Fibroblast of lung (primary cell): Measurements from ENCODE around the gene GPHN. TPM values are rescaled to one million over a fixed set of nuclear protein-coding genes. Genes with fewer than 3 reads are reported as not detected.

ENCODE experiments used
- DNase-seq, 2 donors: peaks; one replicate each; pipeline versions ENCODE4 v3.0.0 to v3.0.0-alpha.2; 2010; ENCODE audit warnings: low read depth in 2 of 2
- H2AFZ ChIP-seq: 2 replicates; pipeline ENCODE4 v1.5.1; 2012; ENCODE audit warnings: low read length, control low read depth, inconsistent platforms
- H3K27ac ChIP-seq: 2 replicates; pipeline ENCODE4 v1.5.1; 2011; ENCODE audit warnings: low read length, control low read depth; ENCODE audit not compliant: insufficient read depth
- H3K27me3 ChIP-seq: 2 replicates; pipeline ENCODE4 v1.5.1; 2011; ENCODE audit warnings: mild to moderate bottlenecking, low read length; ENCODE audit not compliant: control insufficient read depth, insufficient read depth
- H3K36me3 ChIP-seq: 2 replicates; pipeline ENCODE4 v1.5.1; 2011; ENCODE audit warnings: low read length; ENCODE audit not compliant: control insufficient read depth, insufficient read depth
- H3K4me1 ChIP-seq: 2 replicates; pipeline ENCODE4 v1.5.1; 2011; ENCODE audit warnings: low read length; ENCODE audit not compliant: control insufficient read depth, insufficient read depth; ENCODE audit errors: extremely low read depth
- H3K4me2 ChIP-seq: 2 replicates; pipeline ENCODE4 v1.5.1; 2011; ENCODE audit warnings: low read length, control low read depth; ENCODE audit not compliant: insufficient read depth; ENCODE audit errors: extremely low read depth
- H3K4me3 ChIP-seq, 4 experiments: fragments of 200-600 bp in 1 of 4; sonication (generic) in 1 of 4; replicated peaks in 1 of 4; 2 replicates each; pipeline ENCODE4 v1.5.1; 2011 to 2016; ENCODE audit warnings: low read length in 4 of 4, low read depth in 3 of 4, mild to moderate bottlenecking in 3 of 4, control low read depth in 2 of 4, inconsistent platforms in 1 of 4, mixed read lengths in 1 of 4; ENCODE audit not compliant: insufficient read depth in 1 of 4; ENCODE audit errors: control extremely low read depth in 1 of 4
- H3K79me2 ChIP-seq: 2 replicates; pipeline ENCODE4 v1.5.1; 2012; ENCODE audit warnings: mild to moderate bottlenecking, low read length, inconsistent platforms; ENCODE audit not compliant: control insufficient read depth, insufficient read depth
- H3K9ac ChIP-seq: 2 replicates; pipeline ENCODE4 v1.5.1; 2011; ENCODE audit warnings: mild to moderate bottlenecking, low read length, control low read depth; ENCODE audit not compliant: insufficient read depth
- H3K9me3 ChIP-seq: 2 replicates; pipeline ENCODE4 v1.5.1; 2012; ENCODE audit warnings: low read depth, low read length; ENCODE audit not compliant: control insufficient read depth, insufficient read depth
- H4K20me1 ChIP-seq: 2 replicates; pipeline ENCODE4 v1.5.1; 2011; ENCODE audit warnings: low read length; ENCODE audit not compliant: control insufficient read depth, insufficient read depth; ENCODE audit errors: extremely low read depth
- EZH2 ChIP-seq: IDR thresholded peaks from 2 replicates; pipeline ENCODE4 v1.5.1; 2012; ENCODE audit warnings: low read length, control low read depth, mild to moderate bottlenecking; ENCODE audit errors: missing control alignments
- polyA plus RNA-seq, 2 donors: library from polyadenylated mRNA; depleted of rRNA in 1 of 2; stranded (reverse) in 1 of 2; unstranded in 1 of 2; fragments of >200 nt; gene quantifications; 2 replicates each; pipeline ENCODE4 v1.2.1, GENCODE V29; 2011 to 2012; ENCODE audit warnings: missing spikeins in 1 of 2
- total RNA-seq: library from RNA; depleted of rRNA; stranded (reverse); fragments of >200 nt; gene quantifications from 2 replicates; pipeline ENCODE4 v1.2.1, GENCODE V29; 2014
- TF ChIP-seq, protein P1 (sequence below), 2 donors: IDR thresholded peaks in 1 of 2; conservative IDR thresholded peaks in 1 of 2; 1 replicate in 1 of 2; 2 replicates in 1 of 2; pipeline ENCODE4 v1.5.1; 2011 to 2012; ENCODE audit warnings: low read length in 2 of 2, control low read depth in 1 of 2, inconsistent platforms in 1 of 2, low read depth in 1 of 2, mild to moderate bottlenecking in 1 of 2

GPHN gene
- total and polyA plus RNA-seq, 2 donors (not counting 1 experiment from before 2014, with no cell fraction given): 8.3 to 13.9 TPM

GRCh38 chr14:66680216-66680615, 172.3 kb downstream of the GPHN start:
- Histone ChIP-seq H4K20me1 (no peaks in the 10 kb centered on the region), H3K4me1 (no peaks in the 10 kb centered on the region), H3K4me2 (no peak overlapping the region), H2AFZ (no peak overlapping the region), H3K27me3 (no peaks in the 10 kb centered on the region), H3K9me3 (no peaks in the 10 kb centered on the region), H3K27ac (no peak overlapping the region), H3K9ac (no peak overlapping the region), H3K4me3 (no peak overlapping the region), H3K79me2 (no peaks in the 10 kb centered on the region), H3K36me3 (no peaks in the 10 kb centered on the region)
- DNase-seq: no peak
- TF ChIP-seq, protein P1, sequence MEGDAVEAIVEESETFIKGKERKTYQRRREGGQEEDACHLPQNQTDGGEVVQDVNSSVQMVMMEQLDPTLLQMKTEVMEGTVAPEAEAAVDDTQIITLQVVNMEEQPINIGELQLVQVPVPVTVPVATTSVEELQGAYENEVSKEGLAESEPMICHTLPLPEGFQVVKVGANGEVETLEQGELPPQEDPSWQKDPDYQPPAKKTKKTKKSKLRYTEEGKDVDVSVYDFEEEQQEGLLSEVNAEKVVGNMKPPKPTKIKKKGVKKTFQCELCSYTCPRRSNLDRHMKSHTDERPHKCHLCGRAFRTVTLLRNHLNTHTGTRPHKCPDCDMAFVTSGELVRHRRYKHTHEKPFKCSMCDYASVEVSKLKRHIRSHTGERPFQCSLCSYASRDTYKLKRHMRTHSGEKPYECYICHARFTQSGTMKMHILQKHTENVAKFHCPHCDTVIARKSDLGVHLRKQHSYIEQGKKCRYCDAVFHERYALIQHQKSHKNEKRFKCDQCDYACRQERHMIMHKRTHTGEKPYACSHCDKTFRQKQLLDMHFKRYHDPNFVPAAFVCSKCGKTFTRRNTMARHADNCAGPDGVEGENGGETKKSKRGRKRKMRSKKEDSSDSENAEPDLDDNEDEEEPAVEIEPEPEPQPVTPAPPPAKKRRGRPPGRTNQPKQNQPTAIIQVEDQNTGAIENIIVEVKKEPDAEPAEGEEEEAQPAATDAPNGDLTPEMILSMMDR (conservative IDR thresholded peaks at IDR 0.05 in 1 of 2, IDR thresholded peaks at IDR 0.05 in 1 of 2; ENCODE audit: low read depth in 1 of 2, low read length in 2 of 2): no peak
- no peak for TF ChIP-seq EZH2

GRCh38 chr14:66696326-66696725, 188.4 kb downstream of the GPHN start:
- no peak for TF ChIP-seq EZH2
- TF ChIP-seq, protein P1 (conservative IDR thresholded peaks at IDR 0.05 in 1 of 2, IDR thresholded peaks at IDR 0.05 in 1 of 2; ENCODE audit: low read depth in 1 of 2, low read length in 2 of 2): no peak
- Histone ChIP-seq H3K4me1 (no peaks in the 10 kb centered on the region), H3K4me3 (no peak overlapping the region), H3K27ac (no peak overlapping the region), H4K20me1 (no peaks in the 10 kb centered on the region), H3K9me3 (no peaks in the 10 kb centered on the region), H3K27me3 (no peaks in the 10 kb centered on the region), H3K4me2 (no peak overlapping the region), H3K9ac (no peak overlapping the region), H2AFZ (no peak overlapping the region), H3K79me2 (no peaks in the 10 kb centered on the region), H3K36me3 (no peaks in the 10 kb centered on the region)
- DNase-seq: no peak

GRCh38 chr14:66698503-66698902, 190.6 kb downstream of the GPHN start:
- H4K20me1 ChIP-seq: no peaks in the 10 kb centered on the region
- no peaks in the 10 kb centered on the region for H3K9me3 ChIP-seq
- no peaks in the 10 kb centered on the region for H3K27me3 ChIP-seq
- H3K27ac ChIP-seq: no peak overlapping the region
- no peak overlapping the region for H3K4me3 ChIP-seq
- DNase-seq: no peak
- no peak overlapping the region for H3K4me2 ChIP-seq
- no peaks in the 10 kb centered on the region for H3K4me1 ChIP-seq
- TF ChIP-seq, protein P1 (conservative IDR thresholded peaks at IDR 0.05 in 1 of 2, IDR thresholded peaks at IDR 0.05 in 1 of 2; ENCODE audit: low read depth in 1 of 2, low read length in 2 of 2): no peak
- TF ChIP-seq EZH2: no peak
- no peak overlapping the region for H3K9ac ChIP-seq
- H3K36me3 ChIP-seq: no peaks in the 10 kb centered on the region
- no peaks in the 10 kb centered on the region for H3K79me2 ChIP-seq
- H2AFZ ChIP-seq: no peak overlapping the region
